Measurements from ENCODE around the gene PLCG2.
A peak's percentile ranks its signal among the peaks of the same experiment; 100 is the strongest.

PLCG2 gene

GRCh38 chr16:81818905-81819304, 39.8 kb downstream of the PLCG2 start:
- peaks cover 1 to 3% of the 10 kb centered on the region in 2 donors for H3K9me3 Mint-ChIP-seq
- peaks cover 21 to 38% of the 10 kb centered on the region in 2 donors for H3K36me3 Mint-ChIP-seq
- H3K4me3 Mint-ChIP-seq: peak overlapping the region; percentile 74 to 86
- DNase-seq: no peak
- peak overlapping the region; percentile 99 for H3K27ac Mint-ChIP-seq
- H3K27me3 Mint-ChIP-seq: no peaks in the 10 kb centered on the region
- peaks cover 63 to 94% of the 10 kb centered on the region in 2 donors for H3K4me1 Mint-ChIP-seq
- ATAC-seq (replicated peaks): peak; percentile 13 to 15

GRCh38 chr16:81821436-81822128, 42.5 kb downstream of the PLCG2 start:
- ATAC-seq (replicated peaks): peak; percentile 39 to 49
- peak overlapping the region; percentile 83 to 85 for H3K4me3 Mint-ChIP-seq
- H3K36me3 Mint-ChIP-seq: peaks cover 34 to 58% of the 10 kb centered on the region in 2 donors
- H3K27me3 Mint-ChIP-seq: no peaks in the 10 kb centered on the region
- H3K27ac Mint-ChIP-seq: peak overlapping the region; percentile 98
- H3K4me1 Mint-ChIP-seq: peaks cover 72 to 98% of the 10 kb centered on the region in 2 donors
- DNase-seq: peak; percentile 53
- peaks cover 3 to 6% of the 10 kb centered on the region in 2 donors for H3K9me3 Mint-ChIP-seq

GRCh38 chr16:81823111-81823510, 44.0 kb downstream of the PLCG2 start:
- peak; percentile 70 to 75 for ATAC-seq (replicated peaks)
- peak overlapping the region; percentile 93 for H3K27ac Mint-ChIP-seq

GRCh38 chr16:81823734-81824133, 44.6 kb downstream of the PLCG2 start:
- Mint-ChIP-seq H3K4me1 (peaks cover 71 to 98% of the 10 kb centered on the region in 2 donors), H3K27ac (peak overlapping the region; percentile 93), H3K4me3 (peak overlapping the region; percentile 67 to 77), H3K36me3 (peaks cover 40 to 61% of the 10 kb centered on the region in 2 donors), H3K9me3 (peaks cover 3 to 6% of the 10 kb centered on the region in 2 donors), H3K27me3 (no peaks in the 10 kb centered on the region)
- ATAC-seq (replicated peaks) (no peak), DNase-seq (no peak)

More at GRCh38 chr16:81823111-81823510, 44.0 kb downstream of the PLCG2 start:
- peak; percentile 70 for DNase-seq
- H3K9me3 Mint-ChIP-seq: peaks cover 3 to 6% of the 10 kb centered on the region in 2 donors
- H3K27me3 Mint-ChIP-seq: no peaks in the 10 kb centered on the region
- peaks cover 72 to 98% of the 10 kb centered on the region in 2 donors for H3K4me1 Mint-ChIP-seq
- peak overlapping the region; percentile 67 to 77 for H3K4me3 Mint-ChIP-seq
- H3K36me3 Mint-ChIP-seq: peaks cover 37 to 61% of the 10 kb centered on the region in 2 donors

- Mint-ChIP-seq H3K4me1 (peaks cover 74 to 99% of the 10 kb centered on the region in 2 donors), H3K27ac (peak overlapping the region; percentile 73), H3K9me3 (peaks cover 0 to 4% of the 10 kb centered on the region in 2 donors), H3K36me3 (peaks cover 38 to 58% of the 10 kb centered on the region in 2 donors), H3K4me3 (no peak overlapping the region), H3K27me3 (no peaks in the 10 kb centered on the region)
- no peak for ATAC-seq (replicated peaks)
- DNase-seq: no peak
Measured at GRCh38 chr16:81826523-81826922, 47.4 kb downstream of the PLCG2 start.

- ATAC-seq (replicated peaks) (peak; percentile 3 to 7), DNase-seq (no peak)
- Mint-ChIP-seq H3K27me3 (no peaks in the 10 kb centered on the region), H3K27ac (peak overlapping the region; percentile 92), H3K4me3 (peak overlapping the region; percentile 65 to 76), H3K9me3 (no peaks in the 10 kb centered on the region), H3K36me3 (peaks cover 28 to 55% of the 10 kb centered on the region in 2 donors), H3K4me1 (peaks cover 74 to 93% of the 10 kb centered on the region in 2 donors)
Measured at GRCh38 chr16:81830845-81831540, 51.9 kb downstream of the PLCG2 start.

- peaks cover 29 to 56% of the 10 kb centered on the region in 2 donors for H3K36me3 Mint-ChIP-seq
- ATAC-seq (replicated peaks): peak; percentile 82 to 84
- H3K27me3 Mint-ChIP-seq: no peaks in the 10 kb centered on the region
- no peaks in the 10 kb centered on the region for H3K9me3 Mint-ChIP-seq
- peaks cover 75 to 93% of the 10 kb centered on the region in 2 donors for H3K4me1 Mint-ChIP-seq
- peak; percentile 78 for DNase-seq
- H3K27ac Mint-ChIP-seq: peak overlapping the region; percentile 92
- H3K4me3 Mint-ChIP-seq: peak overlapping the region; percentile 65 to 76
Measured at GRCh38 chr16:81831722-81832126, 52.6 kb downstream of the PLCG2 start.

GRCh38 chr16:81832801-81833547, 53.9 kb downstream of the PLCG2 start:
- Mint-ChIP-seq H3K36me3 (peaks cover 23 to 51% of the 10 kb centered on the region in 2 donors), H3K4me1 (peaks cover 76 to 93% of the 10 kb centered on the region in 2 donors), H3K9me3 (no peaks in the 10 kb centered on the region), H3K27ac (peak overlapping the region; percentile 92), H3K27me3 (no peaks in the 10 kb centered on the region), H3K4me3 (peak overlapping the region; percentile 65 to 76)
- DNase-seq (no peak), ATAC-seq (replicated peaks) (no peak)

- peaks cover 75 to 93% of the 10 kb centered on the region in 2 donors for H3K4me1 Mint-ChIP-seq
- no peaks in the 10 kb centered on the region for H3K9me3 Mint-ChIP-seq
- peaks cover 18 to 45% of the 10 kb centered on the region in 2 donors for H3K36me3 Mint-ChIP-seq
Measured at GRCh38 chr16:81833751-81834150, 54.7 kb downstream of the PLCG2 start.

GRCh38 chr16:81834868-81835267, 55.8 kb downstream of the PLCG2 start:
- Mint-ChIP-seq H3K36me3 (peaks cover 13 to 39% of the 10 kb centered on the region in 2 donors), H3K9me3 (no peaks in the 10 kb centered on the region), H3K27ac (peak overlapping the region; percentile 84), H3K4me1 (peaks cover 72 to 90% of the 10 kb centered on the region in 2 donors), H3K4me3 (peak overlapping the region in 1 of 2 donors; percentile 19), H3K27me3 (no peaks in the 10 kb centered on the region)
- ATAC-seq (replicated peaks): no peak
- no peak for DNase-seq

More at GRCh38 chr16:81833751-81834150, 54.7 kb downstream of the PLCG2 start:
- ATAC-seq (replicated peaks): no peak
- H3K27me3 Mint-ChIP-seq: no peaks in the 10 kb centered on the region
- no peak for DNase-seq
- H3K27ac Mint-ChIP-seq: peak overlapping the region; percentile 84
- H3K4me3 Mint-ChIP-seq: no peak overlapping the region

GRCh38 chr16:81836279-81837054, 57.4 kb downstream of the PLCG2 start:
- H3K27ac Mint-ChIP-seq: peak overlapping the region; percentile 98
- peaks cover 66 to 90% of the 10 kb centered on the region in 2 donors for H3K4me1 Mint-ChIP-seq
- peaks cover 13 to 37% of the 10 kb centered on the region in 2 donors for H3K36me3 Mint-ChIP-seq
- no peaks in the 10 kb centered on the region for H3K9me3 Mint-ChIP-seq
- H3K27me3 Mint-ChIP-seq: no peaks in the 10 kb centered on the region
- H3K4me3 Mint-ChIP-seq: peak overlapping the region; percentile 73 to 82
- DNase-seq: peak; percentile 66
- ATAC-seq (replicated peaks): peak; percentile 86 to 90

GRCh38 chr16:81837312-81837751, 58.2 kb downstream of the PLCG2 start:
- H3K4me3 Mint-ChIP-seq: peak overlapping the region; percentile 73 to 82
- H3K27me3 Mint-ChIP-seq: no peaks in the 10 kb centered on the region
- peaks cover 67 to 90% of the 10 kb centered on the region in 2 donors for H3K4me1 Mint-ChIP-seq
- peak overlapping the region; percentile 98 for H3K27ac Mint-ChIP-seq
- peak; percentile 47 to 53 for ATAC-seq (replicated peaks)
- peak; percentile 57 for DNase-seq
- H3K9me3 Mint-ChIP-seq: no peaks in the 10 kb centered on the region
- H3K36me3 Mint-ChIP-seq: peaks cover 17 to 40% of the 10 kb centered on the region in 2 donors

- no peak for DNase-seq
- Mint-ChIP-seq H3K36me3 (peaks cover 22 to 40% of the 10 kb centered on the region in 2 donors), H3K27me3 (no peaks in the 10 kb centered on the region), H3K4me3 (peak overlapping the region; percentile 8 to 23), H3K27ac (no peak overlapping the region), H3K9me3 (no peaks in the 10 kb centered on the region), H3K4me1 (peaks cover 70 to 95% of the 10 kb centered on the region in 2 donors)
- ATAC-seq (replicated peaks): peak; percentile 56
Measured at GRCh38 chr16:81838794-81839193, 59.7 kb downstream of the PLCG2 start.
